HG02938 (cell line): ENCODE measurements around the gene MED25.

Source experiments
- ATAC-seq: cut with Tn5 transposase; IDR thresholded peaks from one replicate; pipeline ENCODE4 v1.9.1; 2021; ENCODE audit warnings: mild to moderate bottlenecking, moderate library complexity; ENCODE audit not compliant: unreplicated experiment

Gene MED25

GRCh38 chr19:49839713-49840112 lies 21.6 kb downstream of the MED25 start:
- no peak for ATAC-seq

DNA sequence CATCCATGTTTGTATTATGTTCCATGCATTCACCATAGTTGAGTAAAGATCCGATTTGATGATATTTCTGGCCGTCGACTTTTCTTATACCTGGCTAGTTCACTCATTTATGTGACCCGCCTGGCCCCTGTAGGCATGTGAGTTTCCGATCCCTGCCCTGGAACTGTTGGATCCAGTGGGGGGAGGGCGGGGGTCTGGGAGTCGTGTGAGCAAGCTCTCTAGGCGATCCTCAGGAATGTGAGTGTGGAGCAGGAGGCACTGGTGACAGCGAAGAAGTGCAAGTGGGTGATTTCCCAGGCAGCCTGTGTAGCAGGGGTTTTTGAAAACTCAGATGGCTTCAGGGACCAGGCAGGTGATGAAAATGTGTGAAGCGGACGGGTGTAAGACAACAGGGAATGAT lies 22.2 kb downstream of the MED25 start:
- ATAC-seq, result no peak

DNA sequence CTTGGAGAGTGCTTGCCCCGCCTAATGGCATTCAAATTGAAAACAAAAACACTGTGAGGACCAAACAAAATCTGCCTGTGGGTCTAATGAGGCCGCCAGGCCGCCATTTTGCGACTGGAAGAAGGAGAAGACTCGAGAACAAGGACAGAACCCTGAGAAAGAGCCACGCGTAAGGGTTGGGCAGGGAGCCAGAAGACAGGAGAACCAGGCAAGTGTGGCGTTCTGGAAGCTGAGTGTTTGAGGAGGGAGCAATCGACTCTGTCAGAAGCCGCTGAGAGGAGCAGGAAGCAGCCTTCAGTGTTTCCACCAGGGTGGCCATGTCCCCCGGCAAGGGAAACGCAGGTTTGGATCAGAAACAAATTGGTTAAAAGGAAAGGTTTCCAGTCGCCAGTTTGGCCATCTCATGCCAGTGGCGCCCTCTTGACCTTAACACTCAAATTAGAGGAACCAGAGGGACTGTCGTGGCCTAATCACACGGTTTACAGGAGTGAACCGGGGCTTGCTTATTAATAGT lies 22.7 kb downstream of the MED25 start:
- ATAC-seq, result no peak

DNA sequence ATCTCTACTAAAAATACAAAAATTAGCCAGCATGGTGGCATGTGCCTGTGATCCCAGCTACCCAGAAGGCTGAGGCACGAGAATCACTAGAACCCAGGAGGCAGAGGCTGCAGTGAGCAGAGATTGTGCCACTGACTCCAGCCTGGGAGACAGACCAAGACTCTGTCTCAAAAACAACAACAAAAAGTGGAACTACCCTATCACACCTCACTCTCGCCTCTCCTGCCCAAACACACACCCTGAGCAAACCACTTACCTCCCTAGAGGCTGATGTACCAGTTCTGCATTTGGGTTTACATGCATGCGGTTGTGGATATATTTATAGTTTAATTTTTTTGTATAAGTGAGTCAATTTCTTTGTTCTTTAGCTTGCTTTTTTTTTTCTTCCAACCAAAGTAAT lies 25.2 kb downstream of the MED25 start:
- ATAC-seq, result no peak

DNA sequence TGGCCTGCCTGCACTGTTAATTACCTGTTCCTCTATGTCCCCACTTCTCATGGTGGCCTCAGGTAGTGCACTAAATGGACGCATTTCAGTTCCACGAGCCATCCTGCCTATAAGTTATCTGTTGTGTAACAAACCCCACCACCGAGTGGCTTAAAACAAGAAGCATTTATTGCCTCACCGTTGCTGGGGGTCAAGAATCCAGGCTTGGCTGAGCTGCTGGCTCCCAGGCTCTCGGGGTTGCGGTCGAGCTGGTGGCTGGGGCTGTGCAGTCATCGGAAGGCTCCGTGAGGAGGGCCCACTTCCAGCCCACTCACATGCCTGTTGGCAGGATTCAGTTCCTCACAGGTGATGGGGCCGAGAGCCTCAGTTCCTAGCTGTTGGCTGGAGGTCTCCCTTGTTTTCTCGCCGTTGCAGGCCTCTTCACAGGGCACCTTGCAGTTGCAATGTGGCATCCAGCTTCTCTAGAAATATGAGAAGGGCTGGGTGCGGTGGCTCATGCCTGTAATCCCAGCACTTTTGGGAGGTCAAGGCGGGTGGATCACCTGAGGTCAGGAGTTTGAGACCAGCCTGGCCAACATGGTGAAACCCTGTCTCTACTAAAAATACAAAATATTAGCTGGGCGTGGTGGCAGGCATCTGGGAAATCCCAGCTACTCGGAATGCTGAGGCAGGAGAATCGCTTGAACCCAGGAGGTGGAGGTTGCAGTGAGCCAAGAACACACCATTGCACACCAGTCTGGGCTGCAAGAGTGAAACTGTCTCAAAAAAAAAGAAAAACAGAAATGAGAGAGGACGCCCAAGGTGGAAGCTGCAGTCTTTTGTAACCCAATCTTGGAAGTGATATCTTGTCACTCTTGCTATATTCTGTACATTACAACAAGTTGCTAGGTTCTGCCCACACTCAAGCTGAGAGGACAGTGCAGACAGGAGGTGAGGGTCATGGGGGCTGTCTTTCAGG lies 26.3 kb downstream of the MED25 start:
- no peak for ATAC-seq

- ATAC-seq, result no peak
Observed at GRCh38 chr19:49845414-49845813, 27.3 kb downstream of the MED25 start.

DNA sequence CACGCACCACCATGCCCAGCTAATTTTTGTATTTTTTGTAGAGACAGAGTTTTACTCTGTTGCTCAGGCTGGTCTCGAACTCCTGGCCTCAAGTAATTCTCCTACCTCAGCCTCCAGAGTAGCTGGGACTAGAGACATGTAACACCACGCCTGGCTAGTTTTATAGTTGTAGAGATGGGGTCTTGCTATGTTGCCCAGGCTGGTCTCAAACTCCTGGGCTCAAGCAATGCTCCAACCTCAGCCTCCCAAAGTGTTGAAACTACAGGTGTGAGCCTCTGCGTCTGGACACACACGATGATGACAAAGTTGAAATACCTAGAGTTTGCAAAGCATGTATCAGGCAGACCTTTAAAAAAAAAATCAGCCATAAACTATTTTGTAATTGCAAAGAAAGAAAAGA lies 28.3 kb downstream of the MED25 start:
- no peak for ATAC-seq

DNA sequence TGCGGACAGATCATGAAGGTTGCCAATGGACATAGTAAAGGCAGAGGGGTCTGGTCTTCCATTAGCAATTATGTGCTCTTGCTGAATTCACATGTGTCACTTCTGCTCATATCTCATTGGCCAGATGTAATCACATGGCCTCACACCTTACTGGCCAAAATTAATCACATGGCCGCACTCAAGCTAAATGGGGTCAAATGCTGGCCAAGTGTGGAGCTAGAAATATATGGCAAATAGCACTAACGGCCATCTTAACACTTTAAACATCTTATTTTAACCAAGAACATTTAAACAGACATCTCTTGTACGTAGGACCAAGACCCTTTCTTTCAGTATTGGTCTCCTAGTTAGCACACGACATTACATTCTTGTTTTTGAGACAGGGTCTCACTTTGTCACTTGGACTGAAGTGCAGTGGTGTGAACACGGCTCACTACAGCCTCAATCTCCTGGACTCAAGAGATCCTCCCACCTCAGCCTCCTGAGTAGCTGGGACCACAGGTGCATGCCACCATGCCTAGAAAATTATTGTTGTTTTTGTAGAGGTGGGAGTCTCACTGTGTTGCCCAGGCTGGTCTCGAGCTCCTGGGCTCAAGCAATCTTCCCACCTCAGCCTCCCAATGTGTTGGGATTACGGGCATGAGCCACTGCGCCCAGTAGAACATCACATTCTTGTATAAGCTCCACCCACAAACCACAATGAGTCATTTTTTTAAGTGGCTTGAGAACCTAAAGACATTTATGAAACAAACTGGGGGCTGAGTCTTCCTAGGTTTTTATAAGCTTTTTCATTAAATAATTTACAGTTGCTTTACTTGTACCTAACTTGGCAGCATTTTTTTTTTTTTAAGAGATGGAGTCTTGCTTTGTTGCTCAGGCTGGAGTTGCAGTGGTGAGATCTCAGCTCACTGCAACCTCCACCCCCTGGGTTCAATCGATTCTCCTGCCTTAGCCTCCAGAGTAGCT lies 29.9 kb downstream of the MED25 start:
- no peak for ATAC-seq

GRCh38 chr19:49848938-49849337 lies 30.8 kb downstream of the MED25 start:
- ATAC-seq, result no peak

GRCh38 chr19:49849433-49850220 lies 31.5 kb downstream of the MED25 start:
- ATAC-seq, result no peak

- no peak for ATAC-seq
Observed at GRCh38 chr19:49850221-49850486, 32.1 kb downstream of the MED25 start.

DNA sequence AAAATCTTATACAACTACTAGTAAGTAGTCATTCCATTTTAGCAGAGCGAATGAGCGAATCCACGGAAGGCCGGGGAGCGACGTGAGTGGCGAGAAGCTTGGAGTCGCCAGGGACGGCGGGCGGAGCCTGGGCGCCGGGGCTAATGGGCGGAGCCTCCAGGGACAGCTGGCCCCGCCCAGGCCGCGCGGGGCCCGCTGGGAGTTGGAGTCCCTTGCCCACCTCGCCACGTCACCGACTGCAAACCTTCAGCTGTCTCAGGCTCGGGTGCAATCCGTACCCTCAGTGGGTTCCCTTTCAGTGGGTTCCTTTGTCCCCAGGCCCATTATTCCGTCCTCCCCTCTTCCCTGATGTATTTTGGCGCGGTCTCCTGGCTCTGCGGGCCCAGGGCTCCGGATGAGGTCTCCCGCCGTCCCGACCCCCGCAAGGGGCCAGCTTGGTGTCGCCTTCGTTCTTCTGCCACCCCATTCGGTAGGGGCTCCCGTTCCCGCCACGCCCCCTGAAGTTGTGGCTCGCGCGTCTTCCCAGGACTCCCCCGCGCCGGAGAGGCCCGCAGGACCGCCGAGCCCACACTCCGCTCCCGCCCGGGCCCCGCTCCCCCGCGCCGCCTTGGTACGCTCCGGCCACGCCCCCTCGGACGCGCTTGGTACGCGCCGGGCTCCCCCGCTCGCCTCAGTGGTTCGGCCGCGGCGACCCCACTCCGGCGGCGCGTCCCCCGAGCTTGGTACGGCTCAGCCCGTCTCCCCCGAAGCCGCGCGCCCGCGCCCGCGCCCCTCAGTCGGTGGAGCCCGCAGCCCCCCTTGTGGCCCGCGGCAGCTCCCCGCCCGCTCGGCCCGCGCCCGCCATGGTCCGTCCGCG lies 32.6 kb downstream of the MED25 start, which contains the start of gene PTOV1:
Gene PTOV1, plus strand, starts transcription at position 673 of the 856 bp plus-strand sequence.
- ATAC-seq, result peak; percentile 71

- ATAC-seq, result no peak
Observed at GRCh38 chr19:49851456-49852259, 33.6 kb downstream of the MED25 start.

- no peak for ATAC-seq
Observed at GRCh38 chr19:49852631-49853126, 34.6 kb downstream of the MED25 start.

DNA sequence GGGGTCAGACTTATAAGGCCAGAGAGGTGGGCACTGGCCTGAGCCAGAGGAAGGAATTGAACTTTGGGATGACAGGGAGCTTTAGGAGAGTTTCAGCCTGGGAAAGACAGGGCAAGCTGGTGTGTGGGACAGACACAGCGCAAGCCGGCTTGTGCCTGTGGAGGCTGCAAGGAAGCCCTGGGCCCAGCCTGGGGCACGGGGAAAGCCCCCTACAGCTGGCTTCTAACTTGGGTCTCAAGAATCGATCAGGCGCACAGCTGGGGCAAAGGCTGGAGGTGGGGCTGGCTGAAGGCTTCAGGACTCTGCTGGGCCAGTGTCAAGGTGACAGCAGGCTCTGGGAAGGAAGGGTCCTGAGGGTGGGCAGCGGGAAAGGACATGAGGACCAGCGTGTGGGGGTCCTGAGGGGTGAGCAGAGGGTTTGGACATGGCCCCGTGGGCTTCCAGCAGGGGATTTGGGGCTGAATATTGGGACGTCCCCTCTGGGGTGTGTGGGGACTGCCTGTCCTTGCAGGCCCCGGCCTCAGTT lies 35.8 kb downstream of the MED25 start:
- ATAC-seq, result no peak

DNA sequence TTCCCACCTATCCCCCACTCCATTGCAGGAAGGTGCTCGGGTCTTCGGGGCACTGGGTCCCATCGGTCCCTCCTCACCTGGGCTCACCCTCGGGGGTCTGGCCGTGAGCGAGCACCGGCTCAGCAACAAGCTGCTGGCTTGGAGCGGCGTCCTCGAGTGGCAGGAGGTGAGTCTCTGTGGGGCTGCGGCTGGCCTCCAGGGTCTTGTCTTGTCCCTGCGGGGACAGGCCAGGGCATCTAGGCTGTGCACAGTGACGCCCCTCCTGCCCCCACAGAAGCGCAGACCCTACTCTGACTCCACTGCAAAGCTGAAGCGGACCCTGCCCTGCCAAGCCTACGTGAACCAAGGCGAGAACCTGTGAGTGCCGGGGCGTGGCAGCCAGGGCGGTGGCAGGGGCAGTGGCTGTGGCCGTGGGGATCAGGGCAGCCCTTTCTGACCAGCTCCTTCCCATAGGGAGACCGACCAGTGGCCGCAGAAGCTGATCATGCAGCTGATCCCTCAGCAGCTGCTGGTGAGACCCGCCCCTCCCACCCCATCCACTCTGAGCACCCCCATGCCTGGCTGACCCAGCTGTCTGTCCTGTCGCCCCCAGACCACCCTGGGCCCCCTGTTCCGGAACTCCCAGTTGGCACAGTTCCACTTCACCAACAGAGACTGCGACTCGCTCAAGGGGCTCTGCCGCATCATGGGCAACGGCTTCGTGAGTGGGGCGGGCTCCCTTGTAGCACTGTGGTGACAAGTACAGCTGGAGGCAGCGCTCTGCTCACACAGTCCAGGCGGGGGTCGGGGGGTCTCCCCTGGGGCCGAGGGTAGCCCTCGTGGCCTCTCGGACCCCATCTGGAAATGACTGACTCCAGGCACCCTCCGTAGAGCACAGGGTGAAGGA lies 36.5 kb downstream of the MED25 start:
- no peak for ATAC-seq

DNA sequence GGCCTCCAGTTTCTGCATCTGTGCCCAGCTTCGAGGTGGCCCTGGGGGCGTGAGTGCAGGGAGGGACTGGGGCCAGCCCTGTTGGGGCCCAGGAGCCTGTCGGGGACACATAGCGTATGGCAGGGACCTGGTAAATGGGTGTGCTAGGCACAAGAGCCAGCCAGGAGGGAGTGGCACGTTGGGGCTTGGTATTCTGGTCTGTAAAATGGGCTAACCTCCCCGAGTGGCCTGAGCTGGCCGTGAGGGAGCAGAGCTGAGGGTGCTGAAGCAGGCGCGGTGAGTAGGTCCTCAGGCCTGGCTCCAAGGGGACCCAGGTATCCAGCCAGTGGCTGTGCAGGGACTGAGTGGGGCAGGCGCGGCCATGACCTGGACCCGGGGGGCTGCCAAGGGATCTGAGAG lies 37.2 kb downstream of the MED25 start:
- no peak for ATAC-seq
